ENCODE data around the gene TSC22D1.

The TSC22D1 gene

DNA sequence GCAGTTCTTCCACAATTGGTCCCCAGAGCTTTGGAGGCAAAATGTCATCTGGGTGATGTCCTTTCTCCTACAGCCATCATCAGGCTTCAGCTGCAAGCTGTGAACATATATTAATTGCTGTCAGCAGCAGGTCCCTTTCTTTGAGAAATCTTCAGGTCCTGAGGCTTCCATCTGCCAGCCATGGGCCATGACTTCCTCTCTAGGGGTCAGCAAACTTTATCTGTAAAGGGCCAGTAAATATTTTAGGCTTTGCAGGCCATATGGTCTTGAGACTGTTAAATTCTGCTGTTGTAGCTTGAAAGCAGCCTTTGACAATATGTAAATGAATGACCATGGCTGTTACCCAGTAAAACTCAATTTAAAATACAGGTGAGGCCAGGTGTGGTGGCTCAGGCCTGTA is 175.4 kb downstream of the TSC22D1 start:
- DNase-seq: no peak

DNA sequence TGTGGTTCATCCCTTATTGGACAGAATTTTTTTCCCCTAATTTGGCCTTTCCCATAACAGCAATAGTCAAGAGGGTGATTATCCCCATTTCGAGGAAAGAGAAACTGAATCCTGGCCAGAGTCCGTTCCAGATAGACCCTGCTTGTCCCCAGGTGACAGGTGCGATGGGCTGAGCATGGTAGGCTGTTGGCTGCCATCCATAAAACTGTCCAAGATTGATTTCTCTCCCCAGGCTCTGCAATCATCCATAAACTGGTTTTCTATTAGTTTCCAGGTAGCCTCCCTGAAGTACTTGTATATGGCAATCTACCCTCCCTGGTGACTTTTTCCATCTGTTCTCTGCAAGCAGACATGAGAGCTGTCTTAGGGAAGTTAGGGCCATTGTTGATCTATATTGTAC is 177.1 kb downstream of the TSC22D1 start:
- DNase-seq: no peak

- no peak for DNase-seq
These were observed 177.5 kb downstream of the TSC22D1 start for GRCh38 chr13:44398606-44399005.

DNA sequence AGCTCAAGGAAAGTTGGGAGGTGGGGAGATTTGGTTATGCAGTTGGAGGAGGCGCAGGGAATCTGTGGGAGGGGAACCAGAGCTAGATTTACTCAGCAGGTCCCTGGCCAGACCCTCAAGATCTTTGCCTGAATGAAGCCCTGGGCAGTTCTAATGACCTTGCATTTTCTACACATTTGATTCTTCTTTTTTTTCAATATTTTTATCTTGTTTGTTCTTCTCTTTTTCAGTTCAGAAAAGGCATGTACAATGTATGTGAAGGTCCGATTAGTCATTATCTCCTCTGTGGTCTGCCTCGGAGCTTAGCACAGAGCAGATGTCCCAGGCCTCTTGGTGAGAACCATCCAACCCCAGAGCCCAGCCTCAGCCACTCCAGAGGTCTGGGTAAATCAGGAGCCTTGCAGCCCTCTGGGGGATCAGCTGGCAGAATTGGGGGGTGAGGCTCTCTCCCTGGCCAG is 178.3 kb downstream of the TSC22D1 start:
- no peak for DNase-seq

DNA sequence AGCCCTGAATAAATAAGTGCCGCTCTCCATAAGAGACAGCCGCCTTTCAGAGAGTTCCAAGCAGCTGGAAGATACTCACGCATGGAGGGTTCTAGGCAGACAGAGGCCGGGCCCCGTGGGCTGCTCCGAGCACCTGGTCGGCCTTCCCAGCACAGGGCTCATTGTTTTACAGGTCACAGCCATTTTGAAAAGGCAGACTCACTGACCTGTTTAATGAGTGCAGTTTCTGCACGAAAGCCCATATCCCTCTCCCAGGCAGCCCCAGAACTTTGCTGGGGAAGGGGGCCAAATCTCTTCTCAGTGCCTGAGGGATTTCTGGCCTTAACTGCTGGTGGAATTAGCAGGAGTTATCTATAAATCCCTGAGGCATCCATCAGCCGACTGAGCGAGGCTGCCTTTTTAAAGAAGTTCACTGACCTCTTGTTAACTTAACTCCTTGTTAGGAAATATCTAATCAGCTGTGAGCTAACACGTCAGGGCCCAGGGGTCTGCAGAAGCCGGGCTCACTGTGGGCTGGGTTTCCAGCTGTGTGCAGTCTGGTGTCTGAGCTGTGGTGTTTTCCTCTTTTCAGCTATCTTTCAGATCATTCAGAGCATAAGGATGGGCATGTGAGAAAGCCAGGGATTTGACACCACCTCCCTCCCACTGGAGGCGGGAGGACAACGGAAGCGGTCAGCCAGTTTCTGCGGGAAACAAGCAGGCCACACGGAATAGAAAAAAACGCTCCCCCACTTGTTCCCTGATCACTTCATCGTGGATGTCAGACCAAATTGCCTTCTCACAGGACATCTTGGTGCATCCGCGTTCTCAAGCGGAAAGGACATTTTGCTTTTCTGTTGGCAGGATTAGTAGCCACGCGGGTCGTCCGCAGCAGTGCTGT is 179.2 kb downstream of the TSC22D1 start:
- no peak for DNase-seq

DNA sequence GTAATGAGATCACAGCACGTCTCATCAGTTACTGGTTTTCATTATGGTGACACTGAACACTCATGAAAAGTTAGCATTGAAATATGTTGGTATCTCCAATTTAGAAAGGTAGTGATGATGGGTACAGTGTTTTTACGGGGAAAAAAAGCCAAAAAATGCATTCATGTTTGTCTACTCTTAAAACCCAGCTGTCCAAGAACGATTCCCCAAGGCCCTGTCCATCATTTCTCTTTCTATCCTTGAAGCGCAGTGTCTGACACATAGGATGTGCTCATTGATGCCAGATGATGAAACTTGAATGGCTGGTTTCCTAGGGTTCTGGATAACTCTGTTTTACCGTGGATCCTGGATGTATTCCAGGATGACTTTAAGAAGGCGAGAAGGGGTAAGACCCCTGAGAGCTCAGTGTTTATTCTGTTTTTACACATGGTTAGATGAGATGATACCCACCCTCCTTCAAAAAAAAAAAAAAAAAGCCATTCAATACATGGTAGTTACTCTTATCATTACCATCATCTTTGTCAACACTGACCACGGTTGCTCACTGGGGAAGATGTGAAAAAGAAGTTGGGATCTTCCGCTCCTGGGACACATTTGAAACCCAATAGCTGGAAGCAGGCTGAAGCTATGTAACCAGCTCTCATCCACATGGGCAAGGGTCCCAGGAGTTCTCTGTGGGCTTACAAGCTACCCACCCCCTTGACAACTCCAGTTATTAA is 180.0 kb downstream of the TSC22D1 start:
- no peak for DNase-seq

- DNase-seq: no peak
These were observed 181.5 kb downstream of the TSC22D1 start for GRCh38 chr13:44394658-44395057.

DNA sequence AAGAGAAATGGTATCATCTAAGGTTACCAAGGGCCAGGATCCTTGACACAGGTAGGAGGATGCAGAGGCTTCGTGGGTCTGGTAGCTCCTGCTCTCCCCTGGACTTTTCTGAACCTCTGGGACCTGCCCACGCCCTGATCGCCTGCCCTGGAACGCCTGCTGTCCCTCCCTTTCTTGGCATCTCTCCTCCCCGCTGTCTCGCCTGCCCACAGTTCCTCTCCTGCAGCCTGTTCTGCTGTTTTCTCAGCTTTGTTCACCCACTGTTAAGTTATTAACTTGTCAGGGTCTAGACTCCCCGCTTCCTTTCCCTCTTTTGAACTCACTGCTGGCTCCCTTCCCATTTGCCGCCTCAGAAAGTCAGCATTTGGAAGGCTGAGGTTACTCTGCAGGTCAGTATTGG is 182.7 kb downstream of the TSC22D1 start:
- DNase-seq: no peak

GRCh38 chr13:44389876-44390275 is 186.3 kb downstream of the TSC22D1 start:
- DNase-seq: no peak

GRCh38 chr13:44389060-44389666 is 187.0 kb downstream of the TSC22D1 start:
- DNase-seq: no peak

DNA sequence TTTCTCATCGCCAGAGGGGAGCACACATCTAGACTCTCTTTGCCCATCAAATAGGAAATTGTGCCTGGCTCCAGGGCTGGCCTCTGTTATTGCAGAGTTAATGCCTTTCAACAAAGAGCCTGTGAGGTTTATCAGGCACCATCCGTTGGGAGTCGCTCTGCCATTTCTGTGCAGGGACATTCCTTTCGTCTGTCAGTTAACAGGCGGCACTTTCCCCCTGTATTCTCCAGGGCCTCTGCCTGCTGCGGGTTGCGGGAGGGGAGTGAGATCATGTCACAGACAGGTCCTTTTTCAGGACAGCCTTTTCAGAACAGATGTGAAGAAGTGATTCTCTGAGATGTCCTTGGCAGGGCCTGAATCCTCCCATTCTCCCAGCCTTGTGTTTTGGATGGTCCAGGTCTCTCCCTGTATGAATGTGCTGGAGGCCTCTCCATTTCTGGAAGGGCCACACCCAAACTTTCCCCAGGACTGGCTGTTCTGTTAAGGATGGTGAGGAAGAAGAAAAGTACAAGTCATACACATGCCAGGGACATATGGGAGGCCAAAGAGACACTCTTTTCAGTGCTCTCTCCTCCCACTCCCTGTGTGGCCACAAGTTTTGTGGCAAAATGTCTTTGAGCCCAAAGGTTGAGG is 187.6 kb downstream of the TSC22D1 start:
- DNase-seq: no peak

- no peak for DNase-seq
These were observed 189.1 kb downstream of the TSC22D1 start for GRCh38 chr13:44386913-44387556.

GRCh38 chr13:44385847-44386246 is 190.3 kb downstream of the TSC22D1 start:
- DNase-seq: no peak

GRCh38 chr13:44385401-44385800 is 190.7 kb downstream of the TSC22D1 start:
- DNase-seq: no peak

- no peak for DNase-seq
These were observed 191.4 kb downstream of the TSC22D1 start for GRCh38 chr13:44384778-44385177.

DNA sequence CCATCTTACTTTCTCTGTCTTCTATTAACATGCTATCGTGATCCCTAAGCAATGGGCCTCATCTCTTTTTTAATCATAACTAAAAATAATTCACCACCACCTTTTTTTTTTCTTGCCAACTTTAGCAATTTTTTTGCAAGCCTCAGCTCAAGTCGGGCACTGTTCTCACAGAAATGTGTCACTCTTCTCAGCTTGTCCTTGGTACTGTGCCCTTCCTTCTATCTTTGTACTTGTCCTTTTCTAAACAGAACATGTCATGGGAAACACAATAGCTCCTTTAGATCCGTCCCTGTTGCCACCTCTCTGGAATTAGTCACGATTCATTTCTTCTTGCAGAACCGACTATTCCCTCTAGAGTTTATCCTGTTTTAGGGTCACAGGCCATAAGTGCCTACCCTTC is 192.2 kb downstream of the TSC22D1 start:
- DNase-seq: no peak

DNA sequence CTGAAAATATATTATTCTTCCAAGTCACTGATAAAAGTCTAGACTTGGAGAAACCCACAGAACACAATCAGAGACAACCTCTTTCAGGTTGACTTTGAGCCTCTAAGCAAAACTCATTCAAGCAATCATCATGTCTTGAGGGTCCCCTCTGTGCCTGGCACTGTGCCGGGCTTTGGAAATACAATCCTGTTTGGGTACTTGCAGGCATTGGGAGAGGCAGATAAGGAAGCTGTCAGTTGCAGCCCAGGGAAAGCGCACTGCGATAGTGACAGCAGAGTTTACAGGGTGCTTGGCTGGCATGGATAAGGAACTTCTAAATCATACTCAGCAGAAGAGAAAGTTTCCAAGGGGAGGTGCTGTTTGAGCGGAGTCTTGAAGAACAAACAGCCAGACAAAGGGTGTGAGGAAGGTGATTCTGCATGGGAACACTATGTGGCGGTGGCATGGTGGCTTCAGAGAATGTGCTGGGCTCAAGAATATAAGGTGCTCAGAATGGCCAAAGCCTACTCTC is 193.4 kb downstream of the TSC22D1 start:
- no peak for DNase-seq
